ENCODE data around the gene ENTREP1.
"Not testable (repeated sequence)": the region's sequence is repeated elsewhere in the genome, so short reads cannot be mapped to it uniquely, and the experiment has no call there.

The ENTREP1 gene

DNA sequence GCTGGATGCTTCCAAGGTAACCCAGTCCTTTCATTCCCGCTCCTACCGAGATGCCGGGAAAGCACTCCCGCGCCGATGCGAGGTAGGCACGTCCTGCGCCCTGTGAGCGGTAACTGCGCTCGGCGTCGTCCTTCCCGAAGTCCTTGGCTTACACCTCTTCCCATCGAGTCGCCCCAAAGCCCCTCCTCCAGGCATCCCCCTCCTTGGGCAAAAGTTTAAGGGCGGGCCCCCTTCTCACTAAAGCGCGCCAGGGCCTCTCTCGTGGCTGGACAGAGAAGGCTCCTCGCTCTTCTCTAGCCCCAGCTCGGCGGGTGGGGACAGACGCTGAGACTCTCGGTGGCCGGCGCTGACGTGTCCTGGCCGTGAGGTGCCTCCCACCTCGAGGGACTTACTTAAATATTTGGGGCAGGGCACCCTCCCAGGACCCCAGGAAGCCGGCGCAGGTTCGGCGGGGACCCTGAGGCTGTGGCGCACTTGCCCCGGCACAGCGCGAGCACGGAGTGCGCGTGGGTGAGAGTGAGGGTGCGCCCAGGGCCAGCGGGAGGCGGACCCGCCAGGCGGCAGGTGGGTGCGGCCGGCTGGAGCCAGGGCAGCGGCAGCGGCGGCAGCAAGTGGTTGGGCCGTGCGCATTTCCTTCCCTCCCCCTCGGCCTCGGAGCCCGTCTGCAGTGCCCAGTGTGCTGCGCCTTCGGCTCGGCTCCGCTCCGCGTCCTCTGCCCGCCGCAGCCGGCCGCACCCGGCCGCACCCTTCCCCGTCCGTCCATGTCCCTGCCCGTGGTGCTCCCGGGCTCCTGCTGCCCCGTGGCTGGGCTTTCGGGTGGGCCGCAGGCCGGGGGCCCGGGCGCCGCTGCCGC, at the start of gene ENTREP1:
TSS of gene ENTREP1 (plus strand) at position 667 of the 853 bp plus-strand sequence. CDS start at position 762, 95 bp downstream.
- peak; percentile 72 for DNase-seq

DNA sequence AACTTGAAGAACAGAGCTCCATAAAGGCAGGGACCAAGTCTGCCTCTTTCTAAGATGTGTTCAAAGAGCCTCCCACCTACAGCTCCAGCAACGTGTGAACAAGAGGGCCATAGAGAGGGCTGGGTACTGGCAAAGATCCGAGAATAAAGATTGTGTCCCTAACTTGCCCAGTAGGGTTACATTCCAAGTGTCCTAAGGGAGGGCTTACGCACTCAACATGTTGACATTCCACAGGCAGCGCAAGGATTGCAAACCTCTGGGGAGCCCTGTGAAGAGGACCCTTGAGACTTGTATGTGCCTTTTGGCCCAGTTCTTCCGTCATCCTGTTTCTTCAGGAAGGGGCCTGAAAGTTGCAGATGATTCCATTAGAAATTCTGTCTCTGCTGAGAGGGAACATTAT, 48.2 kb upstream of the ENTREP1 start:
- no peak for DNase-seq

GRCh38 chr9:69279084-69279731, 45.8 kb upstream of the ENTREP1 start:
- DNase-seq = no peak

- DNase-seq = no peak
Measured at GRCh38 chr9:69279733-69280132, 45.3 kb upstream of the ENTREP1 start.

DNA sequence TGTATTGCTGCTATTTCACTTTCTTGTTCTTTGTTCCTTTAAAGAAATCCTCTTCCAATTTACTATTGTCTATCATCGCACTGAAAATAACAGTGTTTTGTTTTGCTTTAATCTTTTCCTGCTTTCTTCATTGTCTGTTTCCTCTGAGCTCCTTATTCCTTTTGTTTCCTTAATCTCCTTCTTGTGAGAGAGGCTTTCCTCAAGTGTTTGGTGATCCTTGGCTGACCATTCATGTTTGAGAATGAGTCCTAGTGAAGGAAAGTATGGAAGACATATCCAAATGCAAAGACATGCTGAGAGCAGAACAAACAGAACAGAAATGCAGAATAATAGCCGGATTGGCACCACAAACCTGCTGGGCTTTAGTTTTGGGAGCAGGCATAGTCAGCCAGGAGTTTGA, 42.0 kb upstream of the ENTREP1 start:
- DNase-seq = no peak

GRCh38 chr9:69292078-69292477, 32.9 kb upstream of the ENTREP1 start:
- DNase-seq = no peak

DNA sequence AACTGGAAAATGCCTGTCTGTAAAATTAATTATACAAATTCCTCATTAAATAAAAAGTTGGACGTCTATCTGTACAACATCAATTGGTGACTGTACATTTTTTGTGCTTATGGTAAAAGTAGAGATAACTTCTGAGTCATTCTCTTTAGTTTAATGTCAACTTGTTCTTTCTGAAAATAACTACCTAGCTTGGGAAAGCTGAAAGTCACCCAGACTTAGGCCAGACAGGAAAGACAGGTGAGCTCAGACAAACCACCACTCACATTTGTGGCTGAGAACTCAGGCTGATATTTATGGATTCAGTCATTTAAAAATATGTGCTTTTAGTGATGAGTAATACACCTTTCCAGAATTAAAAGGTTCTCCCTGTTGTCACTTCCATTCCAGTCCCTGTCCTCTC, 31.9 kb upstream of the ENTREP1 start:
- DNase-seq = no peak

GRCh38 chr9:69295872-69296552, 29.0 kb upstream of the ENTREP1 start:
- no peak for DNase-seq

DNA sequence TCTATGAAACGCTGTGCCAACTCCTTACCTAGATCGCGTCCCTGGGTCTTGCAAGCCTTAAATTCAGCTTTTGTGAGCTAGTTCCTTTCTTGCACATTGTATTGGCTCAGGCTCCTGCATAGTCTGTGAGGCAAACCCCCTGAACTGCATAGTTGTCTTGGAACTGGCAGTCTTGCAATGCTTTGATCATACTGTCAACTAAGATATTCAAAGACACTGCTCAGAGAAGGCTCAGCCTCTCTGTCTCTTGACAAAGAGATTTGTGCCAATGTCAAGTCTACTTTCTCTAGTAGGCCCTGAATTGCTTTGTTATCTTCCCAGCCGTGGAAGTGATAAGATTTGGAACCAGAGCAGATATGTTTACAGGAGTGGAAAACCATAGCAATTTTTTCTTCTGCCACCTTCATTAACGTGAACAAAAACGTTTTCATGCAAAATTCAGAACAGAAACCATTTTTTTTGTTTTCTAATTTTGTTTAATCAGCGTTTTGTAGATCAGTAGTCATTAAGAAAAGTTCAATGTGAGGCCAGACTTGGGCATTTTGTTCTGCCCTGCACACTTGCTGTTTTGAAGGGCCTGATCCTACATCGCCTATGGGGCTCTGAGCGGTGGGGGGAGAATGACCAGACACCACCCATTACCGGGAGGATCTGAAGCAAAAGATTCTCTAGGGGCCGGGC, 27.6 kb upstream of the ENTREP1 start:
- DNase-seq = no peak

GRCh38 chr9:69299315-69299714, 25.7 kb upstream of the ENTREP1 start:
- DNase-seq = no peak

DNA sequence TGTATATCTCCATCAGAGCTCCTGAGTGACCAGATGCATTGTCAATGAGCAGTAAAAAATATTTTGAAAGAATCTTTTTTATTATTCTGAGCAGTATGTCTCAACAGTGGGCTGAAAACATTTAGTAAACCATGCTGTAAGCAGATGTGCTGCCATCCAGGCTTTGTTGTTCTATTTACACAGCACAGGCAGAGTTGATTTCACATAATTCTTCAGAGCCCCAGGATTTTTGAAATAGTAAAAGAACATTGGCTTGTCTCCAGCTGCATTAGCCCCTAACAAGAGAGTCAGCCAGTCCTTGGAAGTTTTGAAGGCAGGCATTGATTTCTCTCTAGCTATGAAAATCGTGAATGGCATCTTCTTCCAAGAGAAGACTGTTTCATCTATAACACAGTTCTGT, 25.2 kb upstream of the ENTREP1 start:
- no peak for DNase-seq

- no peak for DNase-seq
Measured at GRCh38 chr9:69303331-69303730, 21.7 kb upstream of the ENTREP1 start.

GRCh38 chr9:69306895-69307445, 18.0 kb upstream of the ENTREP1 start:
- DNase-seq = not testable (repeated sequence)

GRCh38 chr9:69307446-69308205, 17.4 kb upstream of the ENTREP1 start:
- DNase-seq = peak; percentile 14

GRCh38 chr9:69308206-69308931, 16.6 kb upstream of the ENTREP1 start:
- no peak for DNase-seq

DNA sequence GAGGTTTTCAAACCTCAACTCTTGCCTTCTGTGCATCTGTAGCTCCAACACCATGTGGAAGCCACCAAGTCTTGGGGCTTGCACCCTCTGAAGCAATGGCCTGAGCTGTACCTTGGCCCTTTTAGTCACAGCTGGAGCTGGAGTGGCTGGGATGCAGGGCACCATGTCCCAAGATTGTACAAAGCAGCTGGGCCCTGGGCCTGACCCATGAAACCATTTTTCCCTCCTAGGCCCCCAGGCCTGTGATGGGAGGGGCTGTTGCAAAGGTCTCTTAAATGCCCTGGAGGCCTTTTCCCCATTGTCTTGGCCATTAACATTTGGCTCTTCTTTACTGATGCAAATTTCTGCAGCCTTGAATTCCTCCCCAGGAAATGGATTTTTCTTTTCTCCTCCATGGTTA, 11.8 kb upstream of the ENTREP1 start:
- DNase-seq = no peak

DNA sequence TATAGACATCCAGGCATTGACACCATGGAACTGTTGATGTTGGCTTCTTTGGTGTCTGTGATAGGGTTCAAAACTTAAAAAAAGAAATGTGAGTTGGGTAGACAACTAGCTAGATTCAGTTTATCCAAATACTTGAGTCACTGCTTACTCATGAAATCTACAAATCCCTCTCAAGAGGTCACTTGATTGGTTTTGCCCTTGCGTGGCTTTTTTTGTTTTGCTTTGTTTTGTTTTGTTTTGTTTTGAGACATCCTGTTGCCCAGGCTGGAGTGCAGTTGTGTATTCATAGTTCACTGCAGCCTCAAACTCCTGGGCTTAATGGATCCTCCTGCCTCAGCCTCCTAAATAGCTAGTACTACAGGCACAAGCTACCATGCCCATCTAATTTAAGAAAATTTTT, 10.5 kb upstream of the ENTREP1 start:
- no peak for DNase-seq

DNA sequence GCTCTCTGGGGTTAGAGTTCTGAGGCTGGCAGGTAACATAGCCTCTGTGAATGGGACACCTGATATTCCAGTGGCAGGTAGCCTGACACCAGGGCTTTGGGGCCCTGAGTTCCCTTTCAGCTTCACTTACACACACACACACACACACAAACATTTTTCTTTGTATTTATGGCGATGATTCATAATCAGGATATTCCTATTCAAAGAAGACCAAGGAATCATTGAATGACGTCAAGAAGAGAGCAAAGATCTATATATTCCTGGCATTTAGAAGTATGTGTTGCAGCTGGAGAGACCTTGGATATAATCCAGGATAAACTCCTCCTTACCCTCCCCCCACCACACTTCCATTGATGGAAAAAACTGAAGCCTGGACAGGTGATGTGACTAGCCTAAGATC, 7.9 kb upstream of the ENTREP1 start:
- no peak for DNase-seq

- no peak for DNase-seq
Measured at GRCh38 chr9:69317894-69318293, 7.1 kb upstream of the ENTREP1 start.

- DNase-seq = no peak
Measured at GRCh38 chr9:69319324-69320025, 5.5 kb upstream of the ENTREP1 start.

GRCh38 chr9:69322256-69322655, 2.8 kb upstream of the ENTREP1 start:
- DNase-seq = no peak
